ENCODE results near the gene MAN1C1. TPM values are rescaled to one million over a fixed set of nuclear protein-coding genes. Genes with fewer than 3 reads are reported as not detected.

MAN1C1 gene
- total and polyA plus RNA-seq, 2 donors (not counting 3 experiments of a cell fraction or from before 2014, with no cell fraction given), result 1.5 to 4.0 TPM

GRCh38 chr1:25613091-25613490 is 3.5 kb upstream of the MAN1C1 start:
- Histone ChIP-seq H2AFZ (ENCODE audit: low read depth, low read length) (no peak overlapping the region), H3K4me1 (ENCODE audit: control insufficient read depth, extremely low read depth, insufficient read depth, low read length) (peaks cover 7% of the 10 kb centered on the region), H3K9me3 (replicated peaks; ENCODE audit: control insufficient read depth, insufficient read depth, low read length) (no peaks in the 10 kb centered on the region), H4K20me1 (replicated peaks; ENCODE audit: control insufficient read depth, extremely low read depth, insufficient read depth, low read length) (no peaks in the 10 kb centered on the region), H3K27me3 (ENCODE audit: control insufficient read depth in 2 of 2, insufficient read depth in 2 of 2, low read length in 2 of 2) (peaks cover 42 to 43% of the 10 kb centered on the region in 2 experiments), H3K36me3 (ENCODE audit: control insufficient read depth in 2 of 2, extremely low read depth in 1 of 2, insufficient read depth in 2 of 2, low read length in 2 of 2) (no peaks in the 10 kb centered on the region), H3K4me2 (ENCODE audit: insufficient read depth, low read length) (no peak overlapping the region), H3K27ac (ENCODE audit: insufficient read depth, low read depth, low read length) (no peak overlapping the region), H3K9me1 (replicated peaks; ENCODE audit: control insufficient read depth, extremely low read depth, insufficient read depth, low read length) (no peaks in the 10 kb centered on the region), H3K4me3 (replicated peaks in 1 of 3; ENCODE audit: insufficient read depth in 1 of 3, low read depth in 1 of 3, low read length in 3 of 3) (no peak overlapping the region), H3K9ac (replicated peaks; ENCODE audit: extremely low read depth, insufficient read depth, low read length) (no peak overlapping the region), H3K79me2 (ENCODE audit: control insufficient read depth, insufficient read depth, low read length) (no peaks in the 10 kb centered on the region)
- intact Hi-C loops (cut with micrococcal nuclease) (no loop called here), dilution Hi-C loops (cut with MboI; ENCODE audit: extremely low pct_ligation_motif_present, low sequenced_read_pairs) (no loop called here)
- DNase-seq (ENCODE audit: low read depth, low spot score), result no peak
- CTCF ChIA-PET, result interaction anchor here (0.7 kb wide), 1 partner anchor 292 kb away, joined by 3 read pairs; no protein-coding TSS in a partner anchor
- TF ChIP-seq JUN (IDR thresholded peaks at IDR 0.05; ENCODE audit: borderline replicate concordance, insufficient read depth, insufficient read length, low read depth) (no peak), POLR2AphosphoS5 (IDR thresholded peaks at IDR 0.05; ENCODE audit: insufficient read depth, low read depth, low read length) (no peak), POLR2A (IDR thresholded peaks at IDR 0.05; ENCODE audit: low read depth, low read length) (no peak), GATA2 (IDR thresholded peaks at IDR 0.05; ENCODE audit: insufficient read depth, insufficient read length, low read depth, low read length) (no peak)
- TF ChIP-seq, protein P1, sequence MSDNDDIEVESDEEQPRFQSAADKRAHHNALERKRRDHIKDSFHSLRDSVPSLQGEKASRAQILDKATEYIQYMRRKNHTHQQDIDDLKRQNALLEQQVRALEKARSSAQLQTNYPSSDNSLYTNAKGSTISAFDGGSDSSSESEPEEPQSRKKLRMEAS (IDR thresholded peaks at IDR 0.05; ENCODE audit: insufficient read depth, insufficient read length), result no peak
- TF ChIP-seq, protein P2, sequence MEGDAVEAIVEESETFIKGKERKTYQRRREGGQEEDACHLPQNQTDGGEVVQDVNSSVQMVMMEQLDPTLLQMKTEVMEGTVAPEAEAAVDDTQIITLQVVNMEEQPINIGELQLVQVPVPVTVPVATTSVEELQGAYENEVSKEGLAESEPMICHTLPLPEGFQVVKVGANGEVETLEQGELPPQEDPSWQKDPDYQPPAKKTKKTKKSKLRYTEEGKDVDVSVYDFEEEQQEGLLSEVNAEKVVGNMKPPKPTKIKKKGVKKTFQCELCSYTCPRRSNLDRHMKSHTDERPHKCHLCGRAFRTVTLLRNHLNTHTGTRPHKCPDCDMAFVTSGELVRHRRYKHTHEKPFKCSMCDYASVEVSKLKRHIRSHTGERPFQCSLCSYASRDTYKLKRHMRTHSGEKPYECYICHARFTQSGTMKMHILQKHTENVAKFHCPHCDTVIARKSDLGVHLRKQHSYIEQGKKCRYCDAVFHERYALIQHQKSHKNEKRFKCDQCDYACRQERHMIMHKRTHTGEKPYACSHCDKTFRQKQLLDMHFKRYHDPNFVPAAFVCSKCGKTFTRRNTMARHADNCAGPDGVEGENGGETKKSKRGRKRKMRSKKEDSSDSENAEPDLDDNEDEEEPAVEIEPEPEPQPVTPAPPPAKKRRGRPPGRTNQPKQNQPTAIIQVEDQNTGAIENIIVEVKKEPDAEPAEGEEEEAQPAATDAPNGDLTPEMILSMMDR (IDR thresholded peaks at IDR 0.05; ENCODE audit: extremely low read depth in 1 of 2, insufficient read depth in 1 of 2, low read depth in 1 of 2, low read length in 2 of 2), result no peak
- FAIRE-seq, result no peak
- POLR2A ChIA-PET, result no interaction called here
- no TSS peak for BruUV-seq (replicated peaks)

All from endothelial cell of umbilical vein (primary cell).